Dermis blood vessel endothelial cell (primary cell): Measurements from ENCODE around the gene ARMC3. TPM values are rescaled to one million over a fixed set of nuclear protein-coding genes. Genes with fewer than 3 reads are reported as not detected.

ENCODE experiments used
- DNase-seq: peaks from one replicate; pipeline ENCODE4 v3.0.0; 2010
- total RNA-seq: library from RNA; depleted of rRNA; stranded (reverse); fragments of >200 nt; gene quantifications from 2 replicates; pipeline ENCODE4 v1.2.3, GENCODE V29; 2014

The ARMC3 gene
- total RNA-seq, 1 donor from 2014 or later: not detected

DNA sequence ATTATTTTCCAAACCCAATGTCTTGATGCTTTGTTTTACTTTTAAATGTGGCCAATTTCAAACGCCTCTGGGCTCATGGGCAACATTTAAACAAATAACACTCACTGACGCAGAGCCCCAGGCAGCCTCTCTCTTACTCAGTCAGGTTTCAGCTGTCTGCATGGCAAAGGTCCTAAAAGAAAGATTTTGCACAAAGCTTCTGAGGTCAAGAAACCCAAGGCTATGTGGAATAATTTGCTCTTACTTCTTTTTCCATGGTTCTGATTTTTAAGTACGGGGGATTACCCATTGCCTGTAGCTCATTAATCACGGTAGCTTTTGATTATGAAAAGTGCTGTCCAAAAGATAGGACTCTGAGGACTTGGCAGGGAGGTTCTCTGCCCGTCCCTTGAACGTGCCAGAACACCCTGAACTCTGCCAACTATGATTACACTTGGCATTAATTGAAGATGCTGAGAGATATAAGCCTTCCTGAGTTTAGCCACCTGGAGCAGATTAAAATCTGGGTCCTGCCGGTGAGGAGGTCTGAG lies 153.4 kb downstream of the ARMC3 start:
- no peak for DNase-seq

- peak; percentile 44 for DNase-seq
These were observed 154.0 kb downstream of the ARMC3 start for GRCh38 chr10:23081891-23082290.

Other genes starting within 250 kb of the ARMC3 start
- gene PIP4K2A, start 213.5 kb upstream of the ARMC3 start, total RNA-seq: 40.1 and 44.2 TPM in 2 replicates
- 6.0 and 8.3 TPM in 2 replicates for gene MSRB2, start 167.5 kb downstream of the ARMC3 start, total RNA-seq